Activated CD4-positive, alpha-beta memory T cell treated with anti-CD3 and anti-CD28 coated beads for 36 hours (primary cell): ENCODE results near the gene ERN2. TPM values are rescaled to one million over a fixed set of nuclear protein-coding genes. Genes with fewer than 3 reads are reported as not detected.

ENCODE experiments used
- CTCF ChIA-PET: fragments of 350-600 bp; sonication (Branson Sonifier 250); formaldehyde crosslinking; loops from one replicate; lab custom pipeline; 2021; ENCODE audit warnings: antibody characterized with exemption, inconsistent platforms; lab: Charles Lee
- POLR2A ChIA-PET: fragments of 350-600 bp; sonication (Branson Sonifier 250); formaldehyde crosslinking; loops from one replicate; lab custom pipeline; 2021; ENCODE audit warnings: antibody characterized with exemption; lab: Charles Lee
- DNase-seq: peaks from one replicate; pipeline ENCODE4 v3.0.0-alpha.2; 2020
- H3K27ac Mint-ChIP-seq: one replicate; pipeline ENCODE4 v1.8.0; 2021; ENCODE audit warnings: mixed read lengths
- H3K27me3 Mint-ChIP-seq: one replicate; pipeline ENCODE4 v1.8.0; 2021; ENCODE audit warnings: mixed read lengths
- H3K36me3 Mint-ChIP-seq: one replicate; pipeline ENCODE4 v1.8.0; 2021; ENCODE audit warnings: mixed read lengths
- H3K4me1 Mint-ChIP-seq: one replicate; pipeline ENCODE4 v1.8.0; 2021; ENCODE audit warnings: low read depth, mixed read lengths
- H3K4me3 Mint-ChIP-seq: one replicate; pipeline ENCODE4 v1.8.0; 2021; ENCODE audit warnings: mild to moderate bottlenecking, mixed read lengths
- H3K9me3 Mint-ChIP-seq: one replicate; pipeline ENCODE4 v1.8.0; 2021; ENCODE audit warnings: mixed read lengths
- intact Hi-C: fragments of 100-400 bp; cut with micrococcal nuclease; formaldehyde crosslinking; loops from one replicate; pipeline ENCODE4 v1.15.1; 2023
- total RNA-seq, 2 experiments: library from RNA; stranded (reverse); gene quantifications; one replicate each; pipeline ENCODE4 v1.2.3, GENCODE V29; 2021

Gene ERN2
- total RNA-seq, 2 experiments from 2014 or later, result not detected

GRCh38 chr16:23651943-23652468 lies 61.0 kb downstream of the ERN2 start:
- Mint-ChIP-seq H3K9me3 (no peaks in the 10 kb centered on the region), H3K36me3 (peaks cover 38% of the 10 kb centered on the region), H3K4me3 (no peak overlapping the region), H3K27ac (peak overlapping the region; percentile 62), H3K27me3 (no peaks in the 10 kb centered on the region), H3K4me1 (peaks cover 29% of the 10 kb centered on the region)
- CTCF ChIA-PET, result interaction anchor here (0.7 kb wide), 1 partner anchor 77 kb away, joined by 3 read pairs; no protein-coding TSS in a partner anchor
- intact Hi-C loops, result loop anchor here (1.0 kb wide), 1 partner anchor 18 kb away; no protein-coding TSS in a partner anchor
- DNase-seq, result peak; percentile 21
- POLR2A ChIA-PET, result no interaction called here

- H3K36me3 Mint-ChIP-seq, result peaks cover 46% of the 10 kb centered on the region
- intact Hi-C loops, result no loop called here
- no peaks in the 10 kb centered on the region for H3K9me3 Mint-ChIP-seq
- CTCF ChIA-PET, result interaction anchor here (1.1 kb wide), 1 partner anchor 29 kb away, joined by 3 read pairs; no protein-coding TSS in a partner anchor
- peaks cover 37% of the 10 kb centered on the region for H3K4me1 Mint-ChIP-seq
- H3K27ac Mint-ChIP-seq, result peak overlapping the region; percentile 67
- H3K27me3 Mint-ChIP-seq, result no peaks in the 10 kb centered on the region
- H3K4me3 Mint-ChIP-seq, result no peak overlapping the region
- POLR2A ChIA-PET, result interaction anchor here (1.2 to 1.4 kb wide), 2 partner anchors 19 to 27 kb away, joined by 3 to 5 read pairs; partner anchors contain the start of gene PLK1
- peak; percentile 34 for DNase-seq
These were observed 62.2 kb downstream of the ERN2 start for GRCh38 chr16:23650674-23651416.

- ChIA-PET POLR2A (interaction anchor here (1.2 to 2.0 kb wide), 2 partner anchors 47 to 85 kb away, joined by 3 to 6 read pairs; partner anchors contain the start of genes EARS2 and UBFD1), CTCF (interaction anchor here (1.0 to 1.1 kb wide), 2 partner anchors 45 to 85 kb away, joined by 3 to 4 read pairs; no protein-coding TSS in a partner anchor)
- intact Hi-C loops, result loop anchor here (10.0 kb wide), 1 partner anchor 138 kb away; no protein-coding TSS in a partner anchor
- no peaks in the 10 kb centered on the region for H3K27me3 Mint-ChIP-seq
- H3K27ac Mint-ChIP-seq, result peak overlapping the region; percentile 94
- no peak for DNase-seq
- H3K9me3 Mint-ChIP-seq, result no peaks in the 10 kb centered on the region
- H3K36me3 Mint-ChIP-seq, result peaks cover 32% of the 10 kb centered on the region
- H3K4me1 Mint-ChIP-seq, result peaks cover 32% of the 10 kb centered on the region
- H3K4me3 Mint-ChIP-seq, result peak overlapping the region; percentile 99
These were observed 70.7 kb downstream of the ERN2 start for GRCh38 chr16:23642246-23642774.

- Mint-ChIP-seq H3K4me3 (peak within 1 kb of the TSS; percentile 99), H3K36me3 (peaks cover 27% of the 10 kb centered on the region), H3K9me3 (no peaks in the 10 kb centered on the region), H3K27ac (peak within 1 kb of the TSS; percentile 94), H3K4me1 (peaks cover 27% of the 10 kb centered on the region), H3K27me3 (no peaks in the 10 kb centered on the region)
- intact Hi-C loops, result loop anchor here (1.0 to 10.0 kb wide), 5 partner anchors 8 to 136 kb away; partner anchors contain the start of genes EARS2, NDUFAB1, PLK1 and UBFD1
- POLR2A ChIA-PET, result interaction anchor here (1.2 to 2.0 kb wide), 3 partner anchors 38 to 83 kb away, joined by 3 to 9 read pairs (median 6); partner anchors contain the start of genes EARS2, PLK1 and UBFD1
- DNase-seq, result peak; percentile 94
- CTCF ChIA-PET, result interaction anchor here (1.1 to 1.6 kb wide), 3 partner anchors 44 to 161 kb away, joined by 3 to 7 read pairs (median 3); partner anchors contain the start of genes EARS2 and UBFD1
These were observed 71.9 kb downstream of the ERN2 start, which contains the start of the genes DCTN5 and PALB2 for GRCh38 chr16:23640931-23641765. TSS of gene DCTN5 (plus strand) at chr16:23641466. CDS start at chr16:23641543, 77 bp downstream. TSS of gene PALB2 (minus strand) at chr16:23641310. CDS start at chr16:23641157, 153 bp downstream.

GRCh38 chr16:23640615-23640930 lies 72.4 kb downstream of the ERN2 start:
- H3K36me3 Mint-ChIP-seq, result peaks cover 27% of the 10 kb centered on the region
- H3K27me3 Mint-ChIP-seq, result no peaks in the 10 kb centered on the region
- H3K9me3 Mint-ChIP-seq, result no peaks in the 10 kb centered on the region
- H3K4me1 Mint-ChIP-seq, result peaks cover 21% of the 10 kb centered on the region
- ChIA-PET CTCF (interaction anchor here (1.1 to 1.6 kb wide), 3 partner anchors 44 to 162 kb away, joined by 3 to 7 read pairs (median 3); partner anchors contain the start of genes EARS2 and UBFD1), POLR2A (interaction anchor here (1.3 to 2.0 kb wide), 2 partner anchors 39 to 83 kb away, joined by 6 to 9 read pairs; partner anchors contain the start of genes EARS2, PLK1 and UBFD1)
- DNase-seq, result no peak
- intact Hi-C loops, result loop anchor here (2.0 to 10.0 kb wide), 2 partner anchors 38 to 136 kb away; partner anchors contain the start of gene PLK1
- peak overlapping the region; percentile 81 for H3K27ac Mint-ChIP-seq
- H3K4me3 Mint-ChIP-seq, result peak overlapping the region; percentile 99

Other genes starting within 250 kb of the ERN2 start
- 10 to 100 TPM; 73.3 to 75.1 TPM for gene GGA2, start 202.7 kb downstream of the ERN2 start, total RNA-seq
- 10 to 100 TPM; 21.6 to 23.6 TPM for gene EARS2, start 155.9 kb downstream of the ERN2 start, total RNA-seq
- 10 to 100 TPM; 53.9 to 54.4 TPM for gene UBFD1, start 155.5 kb downstream of the ERN2 start, total RNA-seq
- 100 to 1,000 TPM; 152 to 153 TPM for gene NDUFAB1, start 116.9 kb downstream of the ERN2 start, total RNA-seq
- gene PALB2, start 71.9 kb downstream of the ERN2 start, total RNA-seq, result 10 to 100 TPM; 20.3 to 20.8 TPM
- gene DCTN5, start 71.8 kb downstream of the ERN2 start, total RNA-seq, result 10 to 100 TPM; 55.6 to 56.1 TPM
- gene PLK1, start 34.3 kb downstream of the ERN2 start, total RNA-seq, result 10 to 100 TPM; 81.2 to 81.6 TPM
- not detected for gene CHP2, start 41.8 kb upstream of the ERN2 start, total RNA-seq
- gene PRKCB, start 122.8 kb upstream of the ERN2 start, total RNA-seq, result 10 to 100 TPM; 56.3 to 57.9 TPM